Measurements from ENCODE around the gene TMEM258. TPM values are rescaled to one million over a fixed set of nuclear protein-coding genes. Genes with fewer than 3 reads are reported as not detected.

The TMEM258 gene
- total and polyA plus RNA-seq, 10 of the 15 experiments (the other 5 are each of a cell fraction or from before 2014, with no cell fraction given), result 160 to 840 (median 326) TPM

DNA sequence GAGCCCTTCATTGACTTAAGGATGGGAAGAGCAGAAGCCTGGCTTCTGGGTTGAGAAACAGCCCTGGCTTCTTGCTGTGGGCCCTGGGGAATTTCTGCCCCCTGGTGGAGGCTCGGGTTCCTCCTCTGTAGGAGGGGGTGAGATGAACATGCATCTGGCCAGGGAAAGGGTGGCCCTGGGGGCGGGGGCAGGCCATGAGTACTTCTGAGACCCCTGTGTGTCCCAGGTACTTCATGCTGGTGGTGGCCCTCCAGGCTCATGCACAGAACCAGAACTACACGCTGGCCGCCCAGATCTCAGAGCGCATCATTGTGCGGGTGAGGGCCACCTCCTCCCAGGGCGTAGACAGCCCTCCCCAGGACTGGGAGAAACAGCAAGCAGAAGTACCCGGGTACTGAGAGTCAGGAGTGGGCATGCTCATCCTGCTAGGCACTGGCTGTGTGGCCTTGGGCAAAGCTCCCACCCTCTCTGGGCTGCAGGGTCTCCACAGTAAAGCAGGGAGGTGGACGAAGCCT, 15.8 kb downstream of the TMEM258 start:
- CTCF ChIA-PET, result interaction anchor here (7.5 kb wide), 1 partner anchor 28 kb away, joined by 88 read pairs; no protein-coding TSS in a partner anchor
- no peak overlapping the region for H3K27ac ChIP-seq (ENCODE audit: control insufficient read depth, insufficient read depth)
- no peak overlapping the region for H3K4me2 ChIP-seq (ENCODE audit: control insufficient read depth, insufficient read depth)
- no peaks in the 10 kb centered on the region for H4K20me1 ChIP-seq (ENCODE audit: control insufficient read depth, insufficient read depth)
- no TSS peak for BruUV-seq (replicated peaks)
- POLR2A ChIA-PET, result interaction anchor here (0.5 to 1.9 kb wide), 2 partner anchors 9 to 29 kb away, joined by 5 to 6 read pairs; no protein-coding TSS in a partner anchor
- in situ Hi-C loops (cut with MboI), result no loop called here
- RAD21 ChIA-PET (ENCODE audit: unreplicated experiment), result interaction anchor here (2.5 kb wide), 1 partner anchor 29 kb away, joined by 15 read pairs; no protein-coding TSS in a partner anchor
- no peak for DNase-seq (ENCODE audit: low read depth, low spot score)
- intact Hi-C loops (cut with micrococcal nuclease; ENCODE audit: unreplicated experiment), result loop anchor here (1.0 kb wide), 1 partner anchor 29 kb away; no protein-coding TSS in a partner anchor
- no peaks in the 10 kb centered on the region for H3K79me2 ChIP-seq (ENCODE audit: control insufficient read depth, insufficient read depth, low read length)
- no peak overlapping the region for H2AFZ ChIP-seq (ENCODE audit: control insufficient read depth, low read depth, low read length)
- ATAC-seq, result peak; percentile 94
- SMC1A ChIA-PET (ENCODE audit: uncharacterized antibody, unreplicated experiment), result interaction anchor here (0.8 to 2.6 kb wide), 2 partner anchors 23 to 27 kb away, joined by 3 to 8 read pairs; no protein-coding TSS in a partner anchor
- peak; percentile 31 for FAIRE-seq
- no peaks in the 10 kb centered on the region for H3K36me3 ChIP-seq (ENCODE audit: control insufficient read depth in 2 of 2, insufficient read depth in 2 of 2, low read length in 1 of 2)
- H3K4me1 ChIP-seq (ENCODE audit: control insufficient read depth, insufficient read depth, low read length), result no peaks in the 10 kb centered on the region; the same call in 1 of the 2 replicates
- H3K27me3 ChIP-seq (replicated peaks in 1 of 2; ENCODE audit: control insufficient read depth in 2 of 2, insufficient read depth in 2 of 2, low read length in 1 of 2), result no peaks in the 10 kb centered on the region
- 64% methylated on average over 9 of the region's 9 CpGs for WGBS (ENCODE audit: insufficient coverage, insufficient replicate concordance, low lambda C conversion rate, missing lambda C conversion rate)
- no peak overlapping the region for H3K4me3 ChIP-seq
- no peak overlapping the region for H3K9ac ChIP-seq (ENCODE audit: control insufficient read depth, insufficient read depth, low read length)
- no peaks in the 10 kb centered on the region for H3K9me3 ChIP-seq (replicated peaks; ENCODE audit: control insufficient read depth, insufficient read depth, low read length)
- TF ChIP-seq BHLHE40 (IDR thresholded peaks at IDR 0.05; ENCODE audit: borderline replicate concordance in 1 of 2, low read depth in 2 of 2, low read length in 1 of 2) (0 out of 4 replicates have a peak, but pooled peaks of 1 of the 2 experiments have one; percentile 10), EP300 (IDR thresholded peaks at IDR 0.05; ENCODE audit: borderline replicate concordance in 1 of 2, control insufficient read depth in 1 of 2, low read depth in 2 of 2, low read length in 2 of 2) (no peak), RUNX3 (IDR thresholded peaks at IDR 0.05; ENCODE audit: low read length) (no peak), HDAC2 (IDR thresholded peaks at IDR 0.05) (no peak), IKZF1 (conservative IDR thresholded peaks at IDR 0.05) (no peak), SMC3 (IDR thresholded peaks at IDR 0.05; ENCODE audit: borderline replicate concordance, low read length) (peak; percentile 83; the same call in 1 of the 2 replicates), POU2F2 (IDR thresholded peaks at IDR 0.05; ENCODE audit: borderline replicate concordance, low read depth, low read length) (no peak), SIN3A (IDR thresholded peaks at IDR 0.05; ENCODE audit: low read depth, low read length) (no peak), NFIC (IDR thresholded peaks at IDR 0.05; ENCODE audit: low read depth, low read length) (no peak), RCOR1 (conservative IDR thresholded peaks at IDR 0.05; ENCODE audit: low read depth, low read length) (no peak), RBBP5 (conservative IDR thresholded peaks at IDR 0.05) (no peak), SPI1 (IDR thresholded peaks at IDR 0.05; ENCODE audit: borderline replicate concordance, insufficient read depth, low read depth, low read length) (no peak), GATAD2B (conservative IDR thresholded peaks at IDR 0.05; ENCODE audit: low read depth) (no peak), POLR2AphosphoS5 (IDR thresholded peaks at IDR 0.05; ENCODE audit: low read length) (no peak), DPF2 (IDR thresholded peaks at IDR 0.05) (no peak), FOXM1 (IDR thresholded peaks at IDR 0.05; ENCODE audit: low read depth, low read length) (no peak), KDM1A (IDR thresholded peaks at IDR 0.05; ENCODE audit: borderline replicate concordance) (no peak), POLR2AphosphoS2 (IDR thresholded peaks at IDR 0.05; ENCODE audit: low read depth, low read length) (no peak), GABPA (IDR thresholded peaks at IDR 0.05; ENCODE audit: low read depth) (no peak), ZNF217 (IDR thresholded peaks at IDR 0.05) (no peak), IKZF2 (IDR thresholded peaks at IDR 0.05) (no peak), SMARCA5 (IDR thresholded peaks at IDR 0.05) (no peak), TAF1 (IDR thresholded peaks at IDR 0.05; ENCODE audit: borderline replicate concordance, low read depth, low read length) (no peak), TCF3 (IDR thresholded peaks at IDR 0.05; ENCODE audit: borderline replicate concordance, insufficient read depth, low read depth, low read length) (no peak), NRF1 (conservative IDR thresholded peaks at IDR 0.05; ENCODE audit: low read depth, low read length) (no peak), SMAD1 (IDR thresholded peaks at IDR 0.05; ENCODE audit: low read depth, partially characterized antibody) (no peak)
- TF ChIP-seq, protein P1, sequence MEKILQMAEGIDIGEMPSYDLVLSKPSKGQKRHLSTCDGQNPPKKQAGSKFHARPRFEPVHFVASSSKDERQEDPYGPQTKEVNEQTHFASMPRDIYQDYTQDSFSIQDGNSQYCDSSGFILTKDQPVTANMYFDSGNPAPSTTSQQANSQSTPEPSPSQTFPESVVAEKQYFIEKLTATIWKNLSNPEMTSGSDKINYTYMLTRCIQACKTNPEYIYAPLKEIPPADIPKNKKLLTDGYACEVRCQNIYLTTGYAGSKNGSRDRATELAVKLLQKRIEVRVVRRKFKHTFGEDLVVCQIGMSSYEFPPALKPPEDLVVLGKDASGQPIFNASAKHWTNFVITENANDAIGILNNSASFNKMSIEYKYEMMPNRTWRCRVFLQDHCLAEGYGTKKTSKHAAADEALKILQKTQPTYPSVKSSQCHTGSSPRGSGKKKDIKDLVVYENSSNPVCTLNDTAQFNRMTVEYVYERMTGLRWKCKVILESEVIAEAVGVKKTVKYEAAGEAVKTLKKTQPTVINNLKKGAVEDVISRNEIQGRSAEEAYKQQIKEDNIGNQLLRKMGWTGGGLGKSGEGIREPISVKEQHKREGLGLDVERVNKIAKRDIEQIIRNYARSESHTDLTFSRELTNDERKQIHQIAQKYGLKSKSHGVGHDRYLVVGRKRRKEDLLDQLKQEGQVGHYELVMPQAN (conservative IDR thresholded peaks at IDR 0.05), result no peak

Measured in GM12878 (cell line).